ENCODE results near the gene ARMC5.

DNA sequence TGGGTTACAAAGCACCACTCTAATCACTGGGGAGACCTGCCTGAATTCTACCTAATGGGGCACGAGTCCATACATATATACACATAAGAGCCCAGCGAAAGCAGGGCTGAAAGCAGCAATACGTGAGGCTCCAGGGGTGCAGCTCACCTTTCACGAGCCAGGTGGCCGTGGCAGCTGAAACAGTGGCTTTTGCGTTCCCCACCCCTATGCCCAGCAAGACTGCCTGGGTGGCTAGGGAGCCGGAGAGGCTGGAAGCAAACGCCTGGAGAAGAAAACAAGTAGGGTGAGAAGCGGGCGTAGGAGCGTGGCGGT is 48.3 kb downstream of the ARMC5 start:
- TF ChIP-seq, protein P1, sequence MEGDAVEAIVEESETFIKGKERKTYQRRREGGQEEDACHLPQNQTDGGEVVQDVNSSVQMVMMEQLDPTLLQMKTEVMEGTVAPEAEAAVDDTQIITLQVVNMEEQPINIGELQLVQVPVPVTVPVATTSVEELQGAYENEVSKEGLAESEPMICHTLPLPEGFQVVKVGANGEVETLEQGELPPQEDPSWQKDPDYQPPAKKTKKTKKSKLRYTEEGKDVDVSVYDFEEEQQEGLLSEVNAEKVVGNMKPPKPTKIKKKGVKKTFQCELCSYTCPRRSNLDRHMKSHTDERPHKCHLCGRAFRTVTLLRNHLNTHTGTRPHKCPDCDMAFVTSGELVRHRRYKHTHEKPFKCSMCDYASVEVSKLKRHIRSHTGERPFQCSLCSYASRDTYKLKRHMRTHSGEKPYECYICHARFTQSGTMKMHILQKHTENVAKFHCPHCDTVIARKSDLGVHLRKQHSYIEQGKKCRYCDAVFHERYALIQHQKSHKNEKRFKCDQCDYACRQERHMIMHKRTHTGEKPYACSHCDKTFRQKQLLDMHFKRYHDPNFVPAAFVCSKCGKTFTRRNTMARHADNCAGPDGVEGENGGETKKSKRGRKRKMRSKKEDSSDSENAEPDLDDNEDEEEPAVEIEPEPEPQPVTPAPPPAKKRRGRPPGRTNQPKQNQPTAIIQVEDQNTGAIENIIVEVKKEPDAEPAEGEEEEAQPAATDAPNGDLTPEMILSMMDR (IDR thresholded peaks at IDR 0.05), result no peak
- TF ChIP-seq EP300 (IDR thresholded peaks at IDR 0.05) (no peak), POLR2A (IDR thresholded peaks at IDR 0.05) (no peak), POLR2AphosphoS5 (IDR thresholded peaks at IDR 0.05) (no peak)

Data from stomach (tissue), 4 donors.